ENCODE data around the gene PCMTD2.

PCMTD2 gene

GRCh38 chr20:64238115-64238825 lies 17.3 kb upstream of the PCMTD2 start:
- DNase-seq (ENCODE audit: low read depth in 1 of 2, low spot score in 1 of 2) = no peak

GRCh38 chr20:64238851-64239387 lies 16.6 kb upstream of the PCMTD2 start:
- no peak for DNase-seq (ENCODE audit: low read depth in 1 of 2, low spot score in 1 of 2)

- DNase-seq (ENCODE audit: low read depth in 1 of 2, low spot score in 1 of 2) = no peak
Observed at GRCh38 chr20:64239449-64240242, 15.9 kb upstream of the PCMTD2 start.

GRCh38 chr20:64240243-64241015 lies 15.1 kb upstream of the PCMTD2 start:
- no peak for DNase-seq (ENCODE audit: low read depth in 1 of 2, low spot score in 1 of 2)

- no peak for DNase-seq (ENCODE audit: low read depth in 1 of 2, low spot score in 1 of 2)
Observed at GRCh38 chr20:64241061-64241460, 14.5 kb upstream of the PCMTD2 start.

GRCh38 chr20:64242003-64242796 lies 13.3 kb upstream of the PCMTD2 start:
- no peak for DNase-seq (ENCODE audit: low read depth in 1 of 2, low spot score in 1 of 2)

GRCh38 chr20:64242797-64243475 lies 12.6 kb upstream of the PCMTD2 start:
- no peak for DNase-seq (ENCODE audit: low read depth in 1 of 2, low spot score in 1 of 2)

GRCh38 chr20:64244281-64244805 lies 11.2 kb upstream of the PCMTD2 start:
- no peak for DNase-seq (ENCODE audit: low read depth in 1 of 2, low spot score in 1 of 2)

GRCh38 chr20:64244870-64245603 lies 10.5 kb upstream of the PCMTD2 start:
- no peak for DNase-seq (ENCODE audit: low read depth in 1 of 2, low spot score in 1 of 2)

- DNase-seq (ENCODE audit: low read depth in 1 of 2, low spot score in 1 of 2) = no peak
Observed at GRCh38 chr20:64245746-64246595, 9.6 kb upstream of the PCMTD2 start.

- DNase-seq (ENCODE audit: low read depth in 1 of 2, low spot score in 1 of 2) = no peak
Observed at GRCh38 chr20:64246616-64247306, 8.8 kb upstream of the PCMTD2 start.

GRCh38 chr20:64247307-64247618 lies 8.3 kb upstream of the PCMTD2 start:
- DNase-seq (ENCODE audit: low read depth in 1 of 2, low spot score in 1 of 2) = no peak

GRCh38 chr20:64247970-64248841 lies 7.3 kb upstream of the PCMTD2 start:
- no peak for DNase-seq (ENCODE audit: low read depth in 1 of 2, low spot score in 1 of 2)

GRCh38 chr20:64250027-64250426 lies 5.5 kb upstream of the PCMTD2 start:
- DNase-seq (ENCODE audit: low read depth in 1 of 2, low spot score in 1 of 2) = no peak

GRCh38 chr20:64253000-64253383 lies 2.6 kb upstream of the PCMTD2 start:
- no peak for DNase-seq (ENCODE audit: low read depth in 1 of 2, low spot score in 1 of 2)

- DNase-seq (ENCODE audit: low read depth in 1 of 2, low spot score in 1 of 2) = no peak
Observed at GRCh38 chr20:64253443-64253842, 2.1 kb upstream of the PCMTD2 start.

GRCh38 chr20:64254156-64254555 lies 1.4 kb upstream of the PCMTD2 start:
- DNase-seq (ENCODE audit: low read depth in 1 of 2, low spot score in 1 of 2) = no peak
